ENCODE data around the gene FRMD4A.
"Not testable (repeated sequence)": the region's sequence is repeated elsewhere in the genome, so short reads cannot be mapped to it uniquely, and the experiment has no call there.

Gene FRMD4A

DNA sequence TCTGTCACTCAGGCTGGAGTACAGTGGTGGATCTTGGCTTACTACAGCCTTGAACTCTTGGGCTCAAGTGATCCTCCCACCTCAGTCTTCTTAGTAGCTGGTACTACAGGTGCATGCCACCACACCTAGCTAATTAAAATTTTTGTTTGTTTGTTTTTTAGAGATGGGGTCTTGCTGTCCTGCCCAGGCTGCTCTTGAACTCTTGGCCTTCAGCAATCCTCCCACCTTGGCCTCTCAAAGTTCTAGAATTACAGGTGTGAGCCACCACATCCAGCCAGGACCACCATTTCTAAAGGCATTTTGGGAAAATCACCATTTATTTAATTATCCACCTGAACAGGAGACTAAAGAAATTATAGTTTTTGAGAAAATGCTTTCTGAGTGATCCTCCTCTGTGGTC, 491.7 kb downstream of the FRMD4A start:
- in situ Hi-C loops (cut with HindIII; ENCODE audit: low sequenced_read_pairs) = no loop called here

DNA sequence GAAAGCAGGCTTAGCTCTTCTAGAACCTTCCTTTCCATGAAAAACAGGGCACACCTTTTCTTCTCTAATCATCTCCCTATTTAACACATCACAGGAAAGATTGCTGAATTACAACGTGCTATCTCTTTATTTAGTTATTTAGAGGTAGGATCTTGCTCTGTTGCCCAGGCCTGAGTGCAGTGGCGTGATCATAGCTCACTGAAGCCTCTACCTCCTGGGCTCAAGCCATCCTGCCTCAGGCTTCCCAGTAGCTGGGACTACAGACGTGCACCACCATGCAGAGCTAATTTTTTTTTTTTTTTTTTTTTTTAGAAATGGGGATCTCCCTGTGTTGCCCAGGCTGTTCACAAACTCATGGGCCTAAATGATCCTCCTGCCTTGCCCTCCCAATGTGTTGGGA, 492.8 kb downstream of the FRMD4A start:
- in situ Hi-C loops (cut with HindIII; ENCODE audit: low sequenced_read_pairs) = no loop called here

DNA sequence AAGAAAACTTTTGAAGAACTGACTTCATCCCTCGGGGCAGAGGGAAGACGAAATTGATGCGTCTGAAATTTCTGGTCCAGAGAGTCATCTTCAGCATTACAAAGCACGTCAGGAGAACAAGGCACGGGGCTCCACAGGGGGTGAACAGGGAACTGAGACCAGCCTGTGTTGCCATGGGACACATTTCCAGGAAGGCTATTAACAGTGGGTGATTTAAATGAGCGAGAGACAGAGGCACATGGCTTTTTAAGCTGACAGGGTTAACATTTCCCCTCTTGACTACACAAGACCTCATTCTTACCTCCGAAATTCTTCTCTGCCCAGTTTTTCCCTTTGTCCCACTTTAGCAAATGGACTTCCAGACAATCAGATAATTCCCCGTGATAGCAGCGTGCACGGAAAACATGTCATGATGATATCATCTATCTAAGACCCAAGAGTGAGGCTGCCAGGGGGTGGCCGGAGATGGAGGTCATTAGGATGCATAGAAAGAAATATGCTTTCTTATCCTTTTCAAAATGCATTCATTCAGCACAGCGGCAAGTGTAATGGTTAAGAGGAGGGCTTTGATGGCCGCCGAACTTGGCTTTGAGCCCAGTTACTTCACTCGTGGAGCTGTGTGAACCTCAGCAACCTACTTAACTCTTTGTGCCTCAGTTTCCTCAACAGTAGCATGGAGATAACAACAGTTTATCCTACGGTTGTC, 496.0 kb downstream of the FRMD4A start:
- in situ Hi-C loops (cut with HindIII; ENCODE audit: low sequenced_read_pairs) = no loop called here

DNA sequence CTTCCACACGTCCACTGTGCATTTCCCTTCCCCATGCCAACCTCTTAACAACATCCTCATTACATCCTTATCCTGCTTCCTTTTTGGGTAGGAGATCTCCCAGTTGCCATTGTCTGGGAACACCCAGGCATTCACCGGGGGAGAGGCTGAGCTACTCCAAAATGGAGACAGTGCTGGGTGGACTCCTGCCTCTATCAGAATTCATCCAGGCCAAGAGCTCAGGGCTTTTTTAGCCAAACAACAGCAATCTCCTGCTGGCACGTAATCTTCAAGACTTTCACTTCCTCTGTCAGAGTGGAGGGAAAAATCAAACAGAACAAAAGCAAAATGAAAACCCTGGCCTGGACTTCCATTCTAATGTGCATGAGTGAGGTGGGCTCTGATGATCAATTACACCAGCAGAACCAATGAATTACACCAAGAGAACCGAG, 499.0 kb downstream of the FRMD4A start:
- in situ Hi-C loops (cut with HindIII; ENCODE audit: low sequenced_read_pairs) = no loop called here

DNA sequence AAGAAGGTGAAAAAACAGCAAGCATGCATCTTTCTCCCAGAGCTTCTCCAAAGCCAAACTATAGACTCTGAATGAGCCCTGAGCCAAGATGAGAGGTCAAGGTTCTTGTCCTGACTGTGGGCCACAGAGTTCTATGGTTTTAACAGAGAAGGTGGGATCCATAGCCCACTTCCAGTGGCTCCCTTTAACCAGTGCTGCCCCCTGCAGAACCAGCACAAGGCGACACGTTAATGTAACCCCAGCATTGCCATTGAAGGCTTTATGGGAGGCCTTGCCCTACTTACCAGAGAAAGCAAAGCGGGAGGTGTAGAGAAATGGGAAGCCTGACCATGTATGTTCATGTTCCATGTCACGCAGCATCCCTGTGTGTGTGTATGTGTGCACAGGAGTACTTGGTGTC, 500.3 kb downstream of the FRMD4A start:
- in situ Hi-C loops (cut with HindIII; ENCODE audit: low sequenced_read_pairs) = no loop called here

DNA sequence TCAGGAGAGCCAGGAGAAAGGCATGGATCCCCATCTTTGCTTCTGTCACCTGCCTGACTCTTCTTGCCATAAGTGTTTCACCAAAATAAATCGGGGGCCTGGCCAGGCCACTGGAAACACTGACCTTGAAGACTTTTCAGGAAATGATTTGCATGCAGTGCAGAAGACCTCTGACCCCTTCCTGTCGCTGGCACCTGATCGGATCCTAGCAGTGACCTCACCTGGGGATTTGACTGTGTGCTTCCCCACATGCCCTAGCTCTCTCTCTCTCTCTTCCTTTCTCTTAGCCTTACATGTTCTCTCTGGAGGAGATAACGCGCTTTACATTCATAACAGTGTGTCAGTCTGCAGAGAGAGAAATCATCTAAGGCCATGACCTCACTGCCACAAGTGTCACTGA, 500.9 kb downstream of the FRMD4A start:
- in situ Hi-C loops (cut with HindIII; ENCODE audit: low sequenced_read_pairs) = no loop called here

DNA sequence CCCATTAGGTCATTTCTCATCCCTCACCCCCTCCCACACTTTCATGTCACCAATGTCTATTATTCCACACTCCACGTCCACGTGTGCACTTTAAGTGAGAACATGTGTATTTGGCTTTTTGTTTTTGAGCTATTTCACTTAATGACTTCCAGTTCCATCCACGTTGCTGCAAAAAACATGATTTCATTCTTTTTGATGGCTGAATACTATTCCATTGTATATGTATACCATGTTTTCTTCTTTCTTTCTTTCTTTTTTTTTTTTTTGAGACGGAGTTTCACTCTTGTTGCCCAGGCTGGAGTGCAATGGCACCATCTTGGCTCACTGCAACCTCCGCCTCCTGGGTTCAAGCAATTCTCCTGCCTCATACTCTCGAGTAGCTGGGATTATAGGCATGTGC, 502.4 kb downstream of the FRMD4A start:
- in situ Hi-C loops (cut with HindIII; ENCODE audit: low sequenced_read_pairs) = not testable (repeated sequence)

DNA sequence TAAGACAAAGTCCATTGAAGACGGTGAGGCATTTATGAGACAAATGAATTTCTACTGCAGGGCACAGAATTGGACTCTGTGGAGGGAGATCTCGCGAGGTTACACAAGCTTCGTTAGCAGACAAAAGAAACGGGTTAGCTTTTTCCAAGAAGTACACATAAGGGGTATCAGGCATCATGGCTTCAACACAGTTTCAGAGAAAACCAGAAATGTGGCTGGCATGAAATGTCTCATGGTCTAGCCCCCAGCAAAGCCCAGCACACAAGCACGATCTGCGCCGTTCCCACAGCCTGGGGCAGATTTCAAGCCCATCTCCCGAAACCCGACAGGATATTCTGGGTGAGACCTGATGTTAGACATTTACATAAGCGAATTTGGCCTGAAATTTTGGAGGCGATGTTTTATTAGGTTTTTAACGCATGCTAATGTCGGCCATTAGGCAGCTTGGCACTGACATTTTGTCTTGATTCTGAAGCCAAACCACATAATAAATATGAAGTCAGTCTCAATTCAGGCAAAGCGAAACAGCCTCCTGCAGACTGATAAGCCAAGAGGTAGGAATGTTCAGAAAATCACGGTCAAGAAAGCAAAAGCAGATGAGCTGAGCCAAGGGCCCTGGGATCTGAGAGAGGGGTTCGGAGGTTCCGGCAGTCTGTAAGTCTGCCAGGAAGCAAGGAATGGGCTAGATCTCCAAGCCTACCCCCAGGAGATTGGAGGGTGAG, 503.5 kb downstream of the FRMD4A start:
- in situ Hi-C loops (cut with HindIII; ENCODE audit: low sequenced_read_pairs) = no loop called here

DNA sequence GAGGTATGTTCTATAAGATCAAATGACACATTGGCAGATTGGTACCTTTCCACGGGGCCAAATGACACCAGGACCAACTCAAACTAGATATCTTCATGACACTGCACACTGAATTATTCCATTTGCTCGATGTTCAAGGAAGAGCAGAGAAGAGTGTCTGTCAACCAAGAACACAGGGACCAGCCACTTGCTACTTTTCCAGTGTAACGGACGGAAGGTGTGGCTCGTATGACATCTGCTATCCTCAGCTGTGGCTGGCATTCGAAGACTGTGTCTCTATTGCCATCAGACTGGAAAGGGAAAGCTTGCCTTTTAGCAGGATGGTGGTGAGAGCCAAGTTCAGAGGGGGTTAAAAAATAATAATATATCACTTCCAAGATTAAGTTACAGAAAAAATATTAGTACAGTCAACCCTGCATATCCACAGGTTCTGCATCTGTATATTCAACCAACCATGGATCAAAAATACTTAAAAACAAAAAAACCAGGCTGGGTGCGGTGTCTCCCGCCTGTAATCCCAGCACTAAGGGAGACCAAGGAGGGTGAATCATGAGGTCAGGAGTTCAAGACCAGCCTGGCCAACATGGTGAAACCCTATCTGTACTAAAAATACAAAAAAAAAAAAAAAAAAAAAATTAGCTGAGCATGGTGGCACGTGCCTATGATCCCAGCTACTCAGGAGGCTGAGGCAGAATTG, 506.9 kb downstream of the FRMD4A start:
- in situ Hi-C loops (cut with HindIII; ENCODE audit: low sequenced_read_pairs) = loop anchor here (5.0 kb wide), 2 partner anchors 33 to 63 kb away; no protein-coding TSS in a partner anchor

DNA sequence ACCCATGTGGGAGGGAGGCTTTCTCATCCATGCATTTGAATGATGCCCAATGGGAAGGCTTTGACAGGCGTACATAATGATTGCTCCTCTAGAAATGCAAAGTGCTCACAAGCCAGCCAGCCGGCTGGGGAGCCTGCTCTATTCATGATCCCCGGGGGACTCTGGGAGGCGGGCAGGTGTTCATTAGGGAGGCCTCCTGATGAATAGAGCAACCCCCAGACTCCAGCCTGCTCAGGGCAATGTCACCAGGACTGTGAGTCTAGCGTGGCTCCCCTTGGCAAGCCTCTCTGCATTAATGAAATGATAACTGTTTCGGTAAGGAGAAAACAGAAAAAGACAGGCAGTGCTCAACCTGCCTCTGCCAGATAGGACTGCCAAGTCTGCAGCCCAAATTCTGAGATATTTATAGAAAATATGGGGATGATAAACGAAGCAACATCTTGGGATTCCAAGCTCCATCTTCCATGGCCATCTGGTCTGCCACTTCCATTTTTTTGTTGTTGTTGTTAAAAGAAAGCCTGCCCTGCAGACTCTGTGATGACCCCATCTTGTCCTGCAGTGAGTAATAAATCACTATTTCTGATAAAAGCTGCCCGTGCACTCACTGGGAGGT, 507.5 kb downstream of the FRMD4A start:
- in situ Hi-C loops (cut with HindIII; ENCODE audit: low sequenced_read_pairs) = loop anchor here (5.0 kb wide), 2 partner anchors 34 to 64 kb away; no protein-coding TSS in a partner anchor

DNA sequence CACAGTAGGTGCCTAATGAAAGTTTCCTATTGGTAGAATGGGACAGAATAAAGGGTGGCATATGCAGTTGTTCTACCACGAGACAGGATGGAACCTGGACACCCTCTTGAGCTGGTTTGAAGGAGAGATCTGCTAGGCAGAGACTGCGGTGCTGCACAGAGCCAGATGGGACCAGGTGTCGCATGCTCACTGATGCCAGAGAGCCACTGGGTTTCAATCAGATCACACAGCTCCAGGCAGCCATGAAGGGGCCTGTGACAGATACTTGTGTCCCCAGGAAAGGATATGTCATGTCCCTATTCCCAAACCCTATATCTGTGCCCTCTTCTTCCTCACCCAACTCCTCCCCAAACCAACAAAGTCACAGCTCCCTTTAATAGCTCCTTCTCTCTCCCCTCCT, 508.2 kb downstream of the FRMD4A start:
- in situ Hi-C loops (cut with HindIII; ENCODE audit: low sequenced_read_pairs) = loop anchor here (5.0 kb wide), 2 partner anchors 35 to 65 kb away; no protein-coding TSS in a partner anchor

DNA sequence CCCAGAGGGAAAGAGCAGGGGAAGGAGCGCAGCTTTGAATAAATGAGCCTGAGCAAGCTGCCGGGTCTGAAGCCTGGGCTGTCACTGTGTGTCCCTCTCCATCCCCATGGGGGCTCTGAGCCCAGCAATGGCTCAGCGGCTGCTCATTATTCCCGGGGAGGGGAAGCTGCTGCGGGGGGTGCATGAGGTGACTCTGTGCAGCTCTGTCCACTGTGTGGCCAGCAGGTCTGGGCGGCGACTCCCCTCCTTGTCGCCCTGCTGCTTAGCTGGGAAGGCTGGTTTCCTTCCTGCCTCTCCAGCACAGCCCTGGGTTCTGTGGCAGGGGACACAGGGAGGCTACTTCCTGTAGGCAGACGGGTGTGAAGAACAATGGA, 509.8 kb downstream of the FRMD4A start:
- in situ Hi-C loops (cut with HindIII; ENCODE audit: low sequenced_read_pairs) = loop anchor here (5.0 kb wide), 2 partner anchors 36 to 66 kb away; no protein-coding TSS in a partner anchor

DNA sequence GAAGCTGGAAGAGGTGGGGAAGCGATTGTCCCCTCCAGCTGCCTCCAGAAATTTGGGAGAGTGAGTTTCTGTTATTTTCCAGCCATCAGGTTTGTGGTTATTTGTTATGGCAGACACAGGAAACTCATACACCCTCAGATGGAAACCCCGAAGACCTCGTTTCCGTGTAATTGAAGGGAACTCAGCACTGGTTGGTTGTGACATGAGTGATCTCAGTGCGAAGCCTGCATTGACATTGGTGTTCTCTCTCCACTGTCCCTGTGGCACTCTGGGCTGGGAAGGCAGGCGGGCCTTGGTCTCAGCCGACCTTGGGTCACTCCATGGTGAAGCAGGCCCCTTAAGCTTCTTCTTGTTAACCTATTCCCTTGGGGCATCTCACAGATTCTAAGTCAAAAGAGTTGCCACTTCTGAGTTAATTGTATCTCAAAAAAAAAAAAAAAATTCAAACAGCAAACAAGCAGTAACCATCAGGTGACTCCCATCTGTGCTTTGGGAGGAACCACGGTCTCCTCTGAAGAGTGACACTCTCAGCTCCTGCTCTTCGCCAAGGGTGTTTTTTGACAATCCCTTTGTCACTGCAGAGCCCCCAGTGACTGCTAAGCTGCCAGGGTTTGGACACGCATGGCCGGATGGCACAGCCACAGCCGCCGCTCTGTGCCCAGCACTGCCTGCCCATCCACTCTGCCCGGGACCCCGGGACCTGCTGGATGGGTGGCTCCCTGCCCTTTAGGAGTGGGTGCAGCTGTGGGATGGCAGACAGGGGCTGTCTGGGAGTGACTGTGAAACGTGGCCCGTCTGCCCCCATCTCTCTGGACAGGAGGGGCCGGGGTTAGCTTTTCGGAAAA, 510.4 kb downstream of the FRMD4A start:
- in situ Hi-C loops (cut with HindIII; ENCODE audit: low sequenced_read_pairs) = loop anchor here (5.0 kb wide), 2 partner anchors 37 to 67 kb away; no protein-coding TSS in a partner anchor

DNA sequence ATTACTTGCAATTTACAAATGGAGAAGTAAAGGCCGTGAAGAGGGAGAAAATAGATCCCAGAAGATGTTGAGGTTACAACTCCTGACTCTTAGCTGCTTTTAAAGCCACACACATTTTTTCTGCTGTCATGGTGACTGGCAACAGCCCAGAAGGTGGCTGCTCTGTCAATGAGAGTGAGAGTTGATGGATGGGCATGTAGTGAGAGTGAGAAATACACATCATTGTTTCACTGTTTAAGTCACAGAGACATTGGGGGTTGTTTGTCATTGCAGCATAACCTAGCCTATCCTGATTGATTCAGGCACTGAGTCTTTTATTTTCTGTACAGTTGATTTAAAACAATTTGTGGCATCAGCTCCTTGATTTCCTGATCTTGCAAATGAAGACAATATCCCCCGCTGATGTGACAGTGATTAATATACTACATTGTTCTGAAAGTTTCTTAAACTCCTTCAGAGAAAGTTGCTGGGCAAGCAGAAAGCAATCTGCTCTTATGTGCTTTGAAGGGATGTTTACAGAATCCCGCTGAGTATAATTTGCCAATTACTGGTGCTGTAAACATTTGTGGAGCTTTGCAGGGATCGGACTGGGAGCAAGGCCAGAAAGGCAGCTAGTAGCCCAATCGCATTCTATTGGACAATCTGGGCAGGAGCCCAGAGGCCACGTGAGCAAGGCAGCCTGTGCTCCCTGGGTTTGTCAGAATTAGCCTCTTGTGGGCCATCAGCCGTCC, 514.4 kb downstream of the FRMD4A start:
- in situ Hi-C loops (cut with HindIII; ENCODE audit: low sequenced_read_pairs) = no loop called here

DNA sequence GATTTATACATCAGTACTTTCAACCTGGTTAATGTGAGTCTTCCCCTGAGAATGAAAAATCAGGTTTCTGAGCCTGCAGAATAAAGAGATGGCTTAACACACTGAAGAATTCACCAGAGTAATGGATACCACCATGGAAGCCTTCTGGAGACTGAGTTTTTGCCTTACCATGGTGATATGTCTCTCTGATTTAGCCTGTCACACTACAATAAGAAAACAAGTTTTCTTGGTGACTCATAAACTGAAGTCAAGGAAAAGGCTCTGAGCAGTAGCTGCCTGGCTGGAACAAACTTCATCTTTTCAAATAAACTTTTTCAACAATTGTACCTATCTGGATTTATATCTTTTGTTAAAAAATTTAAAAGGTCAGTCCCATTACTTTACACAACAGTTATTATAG, 515.0 kb downstream of the FRMD4A start:
- in situ Hi-C loops (cut with HindIII; ENCODE audit: low sequenced_read_pairs) = no loop called here

DNA sequence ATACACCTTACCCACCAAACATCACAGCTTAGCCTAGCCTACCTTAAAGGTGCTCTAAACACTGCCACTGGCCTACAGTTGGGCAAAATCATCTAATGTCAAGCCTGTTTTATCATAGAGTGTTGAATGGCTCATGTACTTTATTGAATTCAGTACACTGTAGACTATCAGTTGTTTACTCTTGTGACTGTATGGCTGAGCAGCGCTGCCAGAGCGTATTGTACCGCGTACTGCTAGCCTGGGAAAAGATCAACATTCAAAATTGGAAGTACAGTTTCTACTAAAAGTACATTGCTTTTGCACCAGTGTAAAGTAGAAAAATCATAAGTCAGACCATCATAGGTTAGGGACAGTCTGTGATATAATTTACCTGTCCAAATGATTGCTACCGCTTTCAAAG, 517.2 kb downstream of the FRMD4A start:
- in situ Hi-C loops (cut with HindIII; ENCODE audit: low sequenced_read_pairs) = no loop called here

DNA sequence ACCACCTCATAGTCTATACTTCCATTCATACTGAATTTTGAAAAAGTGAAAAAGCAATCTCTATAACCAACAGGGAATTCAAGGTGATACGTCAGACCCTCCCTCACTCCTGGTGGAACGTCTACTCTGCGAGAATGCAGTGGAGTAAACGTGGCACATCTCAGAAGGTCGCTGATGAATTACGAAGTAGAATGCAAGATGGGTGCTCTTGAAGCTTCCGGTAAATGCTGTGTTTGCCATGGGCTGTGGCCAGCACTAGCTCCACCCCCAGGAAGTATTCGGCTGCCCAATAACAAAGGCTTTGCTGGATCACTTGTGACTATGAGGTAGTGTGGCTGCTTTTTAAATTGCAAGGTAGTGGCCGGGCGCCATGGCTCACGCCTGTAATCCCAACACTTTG, 517.9 kb downstream of the FRMD4A start:
- in situ Hi-C loops (cut with HindIII; ENCODE audit: low sequenced_read_pairs) = no loop called here

DNA sequence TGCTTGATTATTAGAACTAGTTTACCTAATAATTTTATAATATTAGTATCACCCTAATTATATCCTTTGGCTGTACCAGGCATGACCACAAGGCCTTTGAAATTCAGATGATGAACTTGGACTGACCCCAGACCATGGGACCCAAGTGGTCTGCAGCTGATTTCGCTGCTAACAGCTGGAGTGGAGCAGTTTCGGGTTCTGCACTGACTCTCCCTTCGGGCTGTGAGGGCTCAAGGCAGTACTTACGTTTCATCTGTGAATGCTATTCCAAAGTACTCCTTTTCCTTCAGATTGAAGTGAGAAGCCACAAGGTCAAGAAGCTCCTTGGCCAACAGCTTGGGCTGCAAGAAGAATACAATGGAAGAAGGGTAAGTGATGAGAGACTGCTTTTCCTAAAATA, 520.2 kb downstream of the FRMD4A start:
- in situ Hi-C loops (cut with HindIII; ENCODE audit: low sequenced_read_pairs) = no loop called here

DNA sequence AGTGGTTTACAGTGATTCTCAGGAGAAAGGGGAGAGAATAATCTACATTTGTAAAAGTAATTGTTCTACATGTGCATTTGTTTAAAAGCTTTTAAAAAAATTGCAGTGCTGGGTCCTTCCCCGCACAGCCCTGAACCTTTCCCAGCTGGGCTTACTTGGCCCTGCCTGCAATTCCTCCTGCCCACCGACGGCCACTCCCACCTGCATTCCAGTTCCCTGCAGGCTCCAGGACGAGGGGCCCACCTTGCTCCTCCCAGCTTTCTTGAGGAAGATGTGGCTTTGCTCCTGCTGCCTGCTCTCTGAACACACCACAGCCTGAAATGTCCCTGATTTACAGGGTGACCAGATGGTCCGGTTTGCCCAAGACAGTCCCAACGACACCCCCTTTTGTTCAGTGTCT, 521.3 kb downstream of the FRMD4A start:
- in situ Hi-C loops (cut with HindIII; ENCODE audit: low sequenced_read_pairs) = no loop called here
